IMR-90 (cell line): ENCODE measurements around the gene DVL2. TPM values are rescaled to one million over a fixed set of nuclear protein-coding genes. Genes with fewer than 3 reads are reported as not detected.

Source experiments
- ATAC-seq: fragments of 200-7000 bp; cut with Tn5 transposase; 2 replicates; pipeline ENCODE4 v1.9.1; 2020; ENCODE audit warnings: low read depth, mild to moderate bottlenecking, moderate library complexity
- BruUV-seq: library from RNA; stranded (reverse); fragments of 400-500 nt; replicated peaks from 2 replicates; lab custom pipeline; 2021; lab: Mats Ljungman, UMichigan
- CTCF ChIA-PET: fragments of 300-600 bp; formaldehyde crosslinking; extraction: SDS; loops from one replicate; lab custom pipeline; 2021; ENCODE audit warnings: antibody characterized with exemption; lab: Yijun Ruan, JAX
- POLR2A ChIA-PET: fragments of 300-600 bp; sonication (Branson Sonifier 250); formaldehyde crosslinking; loops from one replicate; lab custom pipeline; 2022; ENCODE audit warnings: antibody characterized with exemption; ENCODE audit not compliant: unreplicated experiment; lab: Charles Lee
- DNase-seq: peaks from one replicate; pipeline ENCODE4 v3.0.0; 2013
- H2AFZ ChIP-seq: replicated peaks from 2 replicates; pipeline ENCODE3; 2013; ENCODE audit warnings: low read length, mild to moderate bottlenecking; ENCODE audit not compliant: poor library complexity
- H2AK5ac ChIP-seq: 2 replicates; pipeline ENCODE4 v1.6.1; 2013; ENCODE audit warnings: low read depth, low read length, inconsistent platforms
- H2AK9ac ChIP-seq: replicated peaks from 2 replicates; pipeline ENCODE3; 2013; ENCODE audit warnings: mild to moderate bottlenecking, low read depth, low read length, moderate library complexity; ENCODE audit not compliant: poor library complexity
- H2BK120ac ChIP-seq: 2 replicates; pipeline ENCODE4 v1.6.1; 2013; ENCODE audit warnings: low read depth, low read length, inconsistent platforms
- H2BK15ac ChIP-seq: 3 replicates; pipeline ENCODE4 v1.6.1; 2013; ENCODE audit warnings: low read depth, low read length, inconsistent platforms
- H2BK20ac ChIP-seq: 2 replicates; pipeline ENCODE4 v1.6.1; 2013; ENCODE audit warnings: low read depth, mild to moderate bottlenecking, inconsistent platforms, low read length, moderate library complexity
- H2BK5ac ChIP-seq: 2 replicates; pipeline ENCODE4 v1.6.1; 2013; ENCODE audit warnings: mild to moderate bottlenecking, low read depth, low read length, inconsistent platforms; ENCODE audit not compliant: poor library complexity, severe bottlenecking
- H3K14ac ChIP-seq: replicated peaks from 2 replicates; pipeline ENCODE4 v1.6.1; 2013; ENCODE audit warnings: low read depth, low read length, inconsistent platforms
- H3K18ac ChIP-seq: 2 replicates; pipeline ENCODE4 v1.6.1; 2013; ENCODE audit warnings: low read depth, low read length, control low read depth
- H3K23ac ChIP-seq: 2 replicates; pipeline ENCODE4 v1.6.1; 2013; ENCODE audit warnings: low read depth, low read length, inconsistent platforms
- H3K27ac ChIP-seq: 2 replicates; pipeline ENCODE4 v1.5.1; 2013; ENCODE audit warnings: mild to moderate bottlenecking, control low read depth, low read length; ENCODE audit not compliant: insufficient read depth
- H3K27me3 ChIP-seq: 2 replicates; pipeline ENCODE4 v1.6.1; 2013; ENCODE audit warnings: low read length; ENCODE audit not compliant: control insufficient read depth, insufficient read depth
- H3K36me3 ChIP-seq: 2 replicates; pipeline ENCODE4 v1.6.1; 2013; ENCODE audit warnings: low read length, mixed read lengths; ENCODE audit not compliant: control insufficient read depth, insufficient read depth
- H3K4ac ChIP-seq: 2 replicates; pipeline ENCODE4 v1.6.1; 2013; ENCODE audit warnings: low read depth, low read length, inconsistent platforms
- H3K4me1 ChIP-seq: 2 replicates; pipeline ENCODE4 v1.6.1; 2013; ENCODE audit warnings: low read length, mixed read lengths; ENCODE audit not compliant: control insufficient read depth, insufficient read depth
- H3K4me2 ChIP-seq: 2 replicates; pipeline ENCODE4 v1.6.1; 2013; ENCODE audit warnings: low read depth, mild to moderate bottlenecking, control low read depth, low read length, moderate library complexity
- H3K4me3 ChIP-seq: 2 replicates; pipeline ENCODE4 v1.5.1; 2013; ENCODE audit warnings: low read depth, mild to moderate bottlenecking, control low read depth, low read length, moderate library complexity; ENCODE audit not compliant: insufficient read depth
- H3K56ac ChIP-seq: 2 replicates; pipeline ENCODE4 v1.6.1; 2013; ENCODE audit warnings: low read length, inconsistent platforms; ENCODE audit not compliant: insufficient read depth; ENCODE audit errors: extremely low read depth
- H3K79me1 ChIP-seq, 2 experiments: 2 replicates each; pipeline ENCODE4 v1.6.1; 2013; ENCODE audit warnings: low read length in 2 of 2, inconsistent platforms in 1 of 2, low read depth in 1 of 2
- H3K9ac ChIP-seq: 2 replicates; pipeline ENCODE4 v1.6.1; 2013; ENCODE audit warnings: low read depth, low read length, control low read depth
- H3K9me1 ChIP-seq: 2 replicates; pipeline ENCODE4 v1.6.1; 2013; ENCODE audit warnings: low read length, inconsistent platforms; ENCODE audit not compliant: insufficient read depth
- H3K9me3 ChIP-seq: 2 replicates; pipeline ENCODE4 v1.6.1; 2013; ENCODE audit warnings: low read length; ENCODE audit not compliant: control insufficient read depth, insufficient read depth
- H4K20me1 ChIP-seq: 2 replicates; pipeline ENCODE4 v1.6.1; 2013; ENCODE audit warnings: low read length, inconsistent platforms; ENCODE audit not compliant: insufficient read depth
- H4K5ac ChIP-seq: 2 replicates; pipeline ENCODE4 v1.6.1; 2013; ENCODE audit warnings: mild to moderate bottlenecking, low read depth, low read length, control low read depth
- H4K8ac ChIP-seq, 2 experiments: 2 replicates each; pipeline ENCODE4 v1.6.1; 2013; ENCODE audit warnings: low read depth in 2 of 2, low read length in 2 of 2, control low read depth in 1 of 2, inconsistent platforms in 1 of 2
- H4K91ac ChIP-seq: 2 replicates; pipeline ENCODE4 v1.6.1; 2013; ENCODE audit warnings: low read depth, low read length, inconsistent platforms; ENCODE audit not compliant: insufficient read depth
- BHLHE40 ChIP-seq: fragments of 150-350 bp; IDR thresholded peaks from 2 replicates; pipeline ENCODE4 v1.6.1; 2016; ENCODE audit warnings: mild to moderate bottlenecking, low read depth, low read length
- MXI1 ChIP-seq: IDR thresholded peaks from 2 replicates; pipeline ENCODE4 v1.6.1; 2012; ENCODE audit warnings: low read depth, mild to moderate bottlenecking, low read length, moderate library complexity, borderline replicate concordance
- WGBS, 2 experiments: methylation state at CpG; one replicate each; pipeline versions ENCODE4 v1.1.5 to v1.1.7; 2013; ENCODE audit warnings: missing lambda C conversion rate in 2 of 2; ENCODE audit not compliant: insufficient read length in 1 of 2; ENCODE audit errors: extremely low coverage in 2 of 2; 5-methylcytosine and 5-hydroxymethylcytosine counted together
- dilution Hi-C: fragments of 300-500 bp; cut with HindIII; formaldehyde crosslinking; loops from one replicate; pipeline ENCODE4 v1.14.3; 2018; ENCODE audit warnings: low sequenced_read_pairs; ENCODE audit not compliant: unreplicated experiment
- in situ Hi-C: fragments of 300-500 bp; cut with MboI; formaldehyde crosslinking; loops from 3 replicates; pipeline ENCODE4 v1.14.3; 2019; ENCODE audit warnings: low sequenced_read_pairs, inconsistent platforms, mixed read lengths
- intact Hi-C: fragments of 100-400 bp; cut with micrococcal nuclease; formaldehyde crosslinking; loops from 2 replicates; pipeline ENCODE4 v1.10.0; 2022
- polyA plus RNA-seq, 3 experiments: library from polyadenylated mRNA; depleted of rRNA; stranded (reverse); fragments of >200 nt; gene quantifications; 2 replicates each; pipeline ENCODE4 v1.2.3, GENCODE V29; 2012; ENCODE audit warnings: low replicate concordance in 1 of 3
- total RNA-seq: library from RNA; depleted of rRNA; stranded (reverse); fragments of >200 nt; gene quantifications from 2 replicates; pipeline ENCODE4 v1.2.3, GENCODE V29; 2012

DVL2 gene
- total and polyA plus RNA-seq, 2 of the 4 experiments (the other 2 are of a cell fraction), result 11.8 to 21.3 TPM

- H3K9ac ChIP-seq, result no peak overlapping the region
- ATAC-seq (no peak), DNase-seq (no peak)
- no peak overlapping the region for H2BK20ac ChIP-seq
- peaks cover 31% of the 10 kb centered on the region for H4K20me1 ChIP-seq
- H3K36me3 ChIP-seq, result peaks cover 55% of the 10 kb centered on the region
- no peak overlapping the region for H3K27ac ChIP-seq
- H3K4me2 ChIP-seq, result no peak overlapping the region
- no peak overlapping the region for H3K18ac ChIP-seq
- H3K79me1 ChIP-seq, result peaks cover 8 to 75% of the 10 kb centered on the region in 2 experiments; a peak in 3 of 4 replicates
- in situ Hi-C loops, result loop anchor here (25.0 kb wide), 1 partner anchor 933 kb away; the partner anchor contains the start of genes PER1 and VAMP2
- H3K4me3 ChIP-seq, result no peak overlapping the region
- H3K9me3 ChIP-seq, result no peaks in the 10 kb centered on the region
- H2BK15ac ChIP-seq, result no peak overlapping the region
- peaks cover 6% of the 10 kb centered on the region for H3K9me1 ChIP-seq
- TF ChIP-seq MXI1, result no peak
- no peak for TF ChIP-seq BHLHE40
- H3K4ac ChIP-seq, result no peak overlapping the region
- H3K56ac ChIP-seq, result no peak overlapping the region
- H2BK5ac ChIP-seq, result no peak overlapping the region
- peaks cover under 1% of the 10 kb centered on the region for H3K4me1 ChIP-seq
- H2AFZ ChIP-seq, result no peak overlapping the region
- H2AK5ac ChIP-seq, result no peak overlapping the region
- H2BK120ac ChIP-seq, result no peak overlapping the region
- ChIA-PET CTCF (no interaction called here), POLR2A (interaction anchor here (1.3 kb wide), 1 partner anchor 10 kb away, joined by 4 read pairs; the partner anchor contains the start of genes ACADVL and DLG4)
- H4K8ac ChIP-seq, result no peak overlapping the region
- H4K5ac ChIP-seq, result no peak overlapping the region
- WGBS, 2 experiments, result 91% methylated on average over 11 of the region's 19 CpGs; no CpG with 5 or more reads in 1 of the 2 experiments
- no peak overlapping the region for H2AK9ac ChIP-seq
- no peaks in the 10 kb centered on the region for H3K27me3 ChIP-seq
- H3K14ac ChIP-seq, result no peak overlapping the region
- intact Hi-C loops, result no loop called here
- no TSS peak for BruUV-seq
- no peak overlapping the region for H3K23ac ChIP-seq
- H4K91ac ChIP-seq, result no peak overlapping the region
- dilution Hi-C loops, result no loop called here
Observed at GRCh38 chr17:7229504-7229903, 4.8 kb downstream of the DVL2 start.
